Panc1 (cell line): ENCODE measurements around the gene JADE3. TPM values are rescaled to one million over a fixed set of nuclear protein-coding genes. Genes with fewer than 3 reads are reported as not detected.

ENCODE experiments used
- ATAC-seq: fragments of 200-7000 bp; cut with Tn5 transposase; 2 replicates; pipeline ENCODE4 v1.9.1; 2020; ENCODE audit warnings: mild to moderate bottlenecking, moderate library complexity
- BruUV-seq: library from RNA; stranded (reverse); fragments of 400-500 nt; replicated peaks from 2 replicates; lab custom pipeline; 2021; lab: Mats Ljungman, UMichigan
- CTCF ChIA-PET: fragments of 300-600 bp; sonication (Branson Sonifier 250); formaldehyde crosslinking; loops from one replicate; lab custom pipeline; 2022; ENCODE audit warnings: antibody characterized with exemption; lab: Charles Lee
- POLR2A ChIA-PET: fragments of 300-600 bp; sonication (Branson Sonifier 250); formaldehyde crosslinking; loops from one replicate; lab custom pipeline; 2022; ENCODE audit warnings: antibody characterized with exemption; lab: Charles Lee
- DNase-seq: peaks from one replicate; pipeline ENCODE4 v3.0.0-alpha.2; 2010; ENCODE audit warnings: low read depth, low spot score
- H3K27ac ChIP-seq: 2 replicates; pipeline ENCODE4 v1.5.1; 2011; ENCODE audit warnings: mild to moderate bottlenecking, low read length, inconsistent platforms
- H3K27me3 ChIP-seq: fragments of 200-500 bp; sonication (Bioruptor generic); 2 replicates; pipeline ENCODE4 v1.6.0; 2014; ENCODE audit warnings: low read length, inconsistent platforms; ENCODE audit not compliant: control insufficient read depth, insufficient read depth
- H3K36me3 ChIP-seq: fragments of 200-500 bp; sonication (Bioruptor generic); 2 replicates; pipeline ENCODE4 v1.5.1; 2014; ENCODE audit warnings: inconsistent platforms, mild to moderate bottlenecking, low read length, moderate library complexity; ENCODE audit not compliant: control insufficient read depth, insufficient read depth
- H3K4me1 ChIP-seq: 2 replicates; pipeline ENCODE4 v1.5.1; 2011; ENCODE audit warnings: inconsistent platforms, mild to moderate bottlenecking, low read length, moderate library complexity; ENCODE audit not compliant: control insufficient read depth, insufficient read depth
- H3K4me3 ChIP-seq, 2 experiments: 2 replicates each; pipeline ENCODE4 v1.5.1; 2011 to 2012; ENCODE audit warnings: low read depth in 2 of 2, low read length in 2 of 2, mild to moderate bottlenecking in 2 of 2, inconsistent platforms in 1 of 2, moderate library complexity in 1 of 2
- H3K9me3 ChIP-seq: fragments of 200-500 bp; sonication (Bioruptor generic); 2 replicates; pipeline ENCODE4 v1.5.1; 2014; ENCODE audit warnings: low read depth, mild to moderate bottlenecking, inconsistent platforms, low read length, moderate library complexity; ENCODE audit not compliant: control insufficient read depth, insufficient read depth
- CTCF ChIP-seq: fragments of 450-650 bp; IDR thresholded peaks from 2 replicates; pipeline ENCODE4 v1.5.1; 2017; ENCODE audit warnings: mild to moderate bottlenecking
- POLR2AphosphoS5 ChIP-seq: IDR thresholded peaks from 2 replicates; pipeline ENCODE4 v1.6.1; 2012; ENCODE audit warnings: mild to moderate bottlenecking, low read depth, low read length, moderate library complexity
- REST ChIP-seq, 2 experiments: IDR thresholded peaks; 2 replicates each; pipeline ENCODE4 v1.6.1; 2011 to 2012; ENCODE audit warnings: low read depth in 2 of 2, control low read depth in 1 of 2, low read length in 1 of 2, mild to moderate bottlenecking in 1 of 2, moderate library complexity in 1 of 2; ENCODE audit not compliant: insufficient read depth in 1 of 2
- SIN3A ChIP-seq: IDR thresholded peaks from 2 replicates; pipeline ENCODE4 v1.6.1; 2012; ENCODE audit warnings: low read depth, mild to moderate bottlenecking, low read length, moderate library complexity, borderline replicate concordance; ENCODE audit not compliant: insufficient read depth
- TCF7L2 ChIP-seq: IDR thresholded peaks from 2 replicates; pipeline ENCODE4 v1.6.1; 2011; ENCODE audit warnings: mild to moderate bottlenecking, low read depth, low read length, inconsistent platforms
- in situ Hi-C: cut with HindIII; loops from 2 replicates; pipeline ENCODE4 v1.10.0; 2016; ENCODE audit warnings: low sequenced_read_pairs, low pct_unique_long_range_greater_than_20kb
- intact Hi-C: fragments of 100-400 bp; cut with micrococcal nuclease; formaldehyde crosslinking; loops from one replicate; pipeline ENCODE4 v1.10.0; 2022; ENCODE audit not compliant: unreplicated experiment
- total RNA-seq: library from RNA; stranded (reverse); gene quantifications from one replicate; pipeline ENCODE4 v1.2.1, GENCODE V29; 2021; ENCODE audit not compliant: unreplicated experiment

The JADE3 gene
- total RNA-seq, 1 experiment from 2014 or later = 22.2 TPM

- H3K27me3 ChIP-seq = no peaks in the 10 kb centered on the region
- DNase-seq = no peak
- no peaks in the 10 kb centered on the region for H3K9me3 ChIP-seq
- ATAC-seq = no peak
- in situ Hi-C loops (no loop called here), intact Hi-C loops (no loop called here)
- H3K36me3 ChIP-seq = no peaks in the 10 kb centered on the region
- no TSS peak for BruUV-seq
- H3K27ac ChIP-seq = no peak overlapping the region
- no peak overlapping the region for H3K4me3 ChIP-seq
- CTCF ChIA-PET = no interaction called here
- POLR2A ChIA-PET = no interaction called here
- TF ChIP-seq REST (IDR thresholded peaks at IDR 0.05; ENCODE audit: insufficient read depth in 1 of 2, low read depth in 2 of 2, low read length in 1 of 2) = no peak
- TF ChIP-seq POLR2AphosphoS5 = no peak
- TF ChIP-seq CTCF = no peak
- no peak for TF ChIP-seq SIN3A
- TF ChIP-seq TCF7L2 = no peak
- H3K4me1 ChIP-seq = peaks cover 3% of the 10 kb centered on the region
Observed at GRCh38 chrX:46959985-46960700, 47.9 kb downstream of the JADE3 start.

GRCh38 chrX:46961097-46961496 lies 48.9 kb downstream of the JADE3 start:
- no peak for DNase-seq
- Histone ChIP-seq H3K27ac (no peak overlapping the region), H3K4me1 (peaks cover 3% of the 10 kb centered on the region), H3K4me3 (no peak overlapping the region), H3K27me3 (no peaks in the 10 kb centered on the region), H3K36me3 (no peaks in the 10 kb centered on the region), H3K9me3 (no peaks in the 10 kb centered on the region)
- CTCF ChIA-PET = no interaction called here
- in situ Hi-C loops (no loop called here), intact Hi-C loops (no loop called here)
- POLR2A ChIA-PET = interaction anchor here (0.6 kb wide), 1 partner anchor 141 kb away, joined by 3 read pairs; no protein-coding TSS in a partner anchor
- TF ChIP-seq REST (IDR thresholded peaks at IDR 0.05; ENCODE audit: insufficient read depth in 1 of 2, low read depth in 2 of 2, low read length in 1 of 2) = no peak
- no peak for TF ChIP-seq CTCF
- TF ChIP-seq TCF7L2 = no peak
- TF ChIP-seq POLR2AphosphoS5 = no peak
- no peak for TF ChIP-seq SIN3A
- BruUV-seq = no TSS peak
- ATAC-seq = no peak
